C4-2B (cell line): Measurements from ENCODE around the gene NSMCE1.
A peak's percentile ranks its signal among the peaks of the same experiment; 100 is the strongest.

ENCODE experiments used
- CTCF ChIP-seq: fragments of 450-650 bp; conservative IDR thresholded peaks from 2 replicates; pipeline ENCODE4 v1.5.1; 2017; ENCODE audit warnings: mild to moderate bottlenecking
- ZFX ChIP-seq: fragments of 450-650 bp; IDR thresholded peaks from 2 replicates; pipeline ENCODE4 v1.6.1; 2017

DNA sequence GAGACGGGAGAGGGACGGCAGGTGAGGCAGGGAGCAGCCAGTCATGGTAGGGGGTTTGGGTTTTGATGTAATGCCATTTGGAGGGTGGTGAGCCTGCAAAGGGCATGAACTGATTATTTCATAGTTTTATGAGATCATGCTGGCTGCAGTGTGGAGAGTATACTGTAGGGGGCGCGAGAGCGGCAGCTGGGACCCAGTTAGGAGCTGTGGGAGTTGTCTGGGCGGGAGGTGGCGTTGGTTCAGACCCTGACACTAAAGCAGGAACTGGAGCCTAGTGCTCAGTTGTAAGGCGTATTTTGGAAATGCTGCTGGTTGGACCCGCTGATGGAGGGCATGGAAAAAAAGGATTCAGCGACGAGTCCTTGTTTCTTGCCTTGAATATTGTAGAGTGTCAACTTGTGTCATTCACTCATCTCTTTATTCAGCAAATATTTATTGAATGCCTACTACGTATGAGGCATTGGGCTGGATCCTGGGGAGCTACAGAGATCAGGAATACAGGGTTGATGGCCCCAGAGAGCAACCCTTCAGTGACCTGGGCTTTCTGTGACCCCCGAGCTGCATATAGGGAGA is 89.0 kb downstream of the NSMCE1 start:
- TF ChIP-seq CTCF (peak; percentile 87), ZFX (no peak)
